Thyroid gland (tissue), 4 donors: ENCODE measurements around the gene AANAT. TPM values are rescaled to one million over a fixed set of nuclear protein-coding genes. Genes with fewer than 3 reads are reported as not detected.
A peak's percentile ranks its signal among the peaks of the same experiment; 100 is the strongest.

Source experiments
- DNase-seq, 2 donors: peaks; one replicate each; pipeline ENCODE4 v3.0.0-alpha.2; 2019
- H3K27ac ChIP-seq, 3 donors: fragments of 200-600 bp; sonication (generic); 1 replicate in 2 of 3; 2 replicates in 1 of 3; pipeline ENCODE4 v1.5.1; 2016 to 2019; ENCODE audit warnings: mild to moderate bottlenecking in 1 of 3, moderate library complexity in 1 of 3
- H3K27me3 ChIP-seq: fragments of 200-600 bp; sonication (generic); one replicate; pipeline ENCODE4 v1.5.1; 2019
- H3K36me3 ChIP-seq, 2 donors: fragments of 200-600 bp; sonication (generic); one replicate each; pipeline ENCODE4 v1.5.1; 2016 to 2019
- H3K4me1 ChIP-seq, 2 donors: fragments of 200-600 bp; sonication (generic); one replicate each; pipeline ENCODE4 v1.5.1; 2017 to 2019
- H3K4me3 ChIP-seq, 3 donors: fragments of 200-600 bp; sonication (generic); replicated peaks in 1 of 3; 1 replicate in 2 of 3; 2 replicates in 1 of 3; pipeline ENCODE4 v1.5.1; 2016; ENCODE audit warnings: mild to moderate bottlenecking in 1 of 3
- H3K9me3 ChIP-seq: fragments of 200-600 bp; sonication (generic); one replicate; pipeline ENCODE4 v1.5.1; 2017
- POLR2A ChIP-seq, 2 donors: fragments of 450-650 bp; IDR thresholded peaks; one replicate each; pipeline ENCODE4 v1.6.1; 2017; ENCODE audit warnings: antibody characterized with exemption in 2 of 2, mild to moderate bottlenecking in 2 of 2, moderate library complexity in 1 of 2
- WGBS, 2 donors: methylation state at CpG; one replicate each; pipeline ENCODE4 v1.1.5; 2017; 5-methylcytosine and 5-hydroxymethylcytosine counted together
- intact Hi-C: fragments of 100-400 bp; cut with DNase I; formaldehyde crosslinking; loops from one replicate; pipeline ENCODE4 v1.15.1; 2023
- total RNA-seq, 4 donors: library from RNA; depleted of rRNA; stranded (reverse); fragments of >200 nt; gene quantifications; one replicate each; pipeline ENCODE4 v1.2.3, GENCODE V29; 2016
- TF ChIP-seq, protein P1 (sequence below), 6 experiments: fragments of 200-600 bp in 3 of 6; fragments of 450-650 bp in 3 of 6; sonication (generic) in 3 of 6; IDR thresholded peaks; one replicate each; pipeline ENCODE4 v1.5.1; 2016 to 2019; ENCODE audit warnings: antibody characterized with exemption in 6 of 6, mild to moderate bottlenecking in 2 of 6, inconsistent platforms in 1 of 6, moderate library complexity in 1 of 6

The AANAT gene
- total RNA-seq, 4 donors from 2014 or later: 0.81 TPM; not detected in 3

DNA sequence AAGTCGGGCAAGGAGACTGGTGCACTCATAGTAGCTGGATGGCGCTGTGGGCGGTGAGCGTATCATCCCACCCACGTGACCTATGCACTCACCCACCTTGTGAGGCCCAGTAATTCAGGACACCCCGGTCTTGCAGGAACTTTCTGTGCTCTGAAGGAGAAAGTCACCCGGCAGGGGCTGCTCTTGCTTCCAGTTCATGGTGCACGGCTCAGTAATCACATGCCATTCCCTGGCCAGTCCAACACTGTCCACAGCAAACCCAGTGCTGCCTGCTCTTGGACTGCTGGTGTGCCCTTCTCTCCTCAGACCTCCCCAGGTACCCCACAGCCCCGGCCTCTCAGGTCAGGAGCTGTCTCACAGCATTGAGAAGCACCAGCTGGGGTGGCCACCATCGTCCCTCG is 50.2 kb downstream of the AANAT start:
- Histone ChIP-seq H3K27ac (peak overlapping the region; percentile 56 to 69 (median 57)), H3K9me3 (no peaks in the 10 kb centered on the region), H3K4me1 (peaks cover 10 to 15% of the 10 kb centered on the region in 2 donors), H3K27me3 (no peaks in the 10 kb centered on the region), H3K36me3 (no peaks in the 10 kb centered on the region), H3K4me3 (no peak overlapping the region)
- WGBS, 2 donors: 51% methylated on average over 9 of the region's 11 CpGs
- TF ChIP-seq, protein P1, sequence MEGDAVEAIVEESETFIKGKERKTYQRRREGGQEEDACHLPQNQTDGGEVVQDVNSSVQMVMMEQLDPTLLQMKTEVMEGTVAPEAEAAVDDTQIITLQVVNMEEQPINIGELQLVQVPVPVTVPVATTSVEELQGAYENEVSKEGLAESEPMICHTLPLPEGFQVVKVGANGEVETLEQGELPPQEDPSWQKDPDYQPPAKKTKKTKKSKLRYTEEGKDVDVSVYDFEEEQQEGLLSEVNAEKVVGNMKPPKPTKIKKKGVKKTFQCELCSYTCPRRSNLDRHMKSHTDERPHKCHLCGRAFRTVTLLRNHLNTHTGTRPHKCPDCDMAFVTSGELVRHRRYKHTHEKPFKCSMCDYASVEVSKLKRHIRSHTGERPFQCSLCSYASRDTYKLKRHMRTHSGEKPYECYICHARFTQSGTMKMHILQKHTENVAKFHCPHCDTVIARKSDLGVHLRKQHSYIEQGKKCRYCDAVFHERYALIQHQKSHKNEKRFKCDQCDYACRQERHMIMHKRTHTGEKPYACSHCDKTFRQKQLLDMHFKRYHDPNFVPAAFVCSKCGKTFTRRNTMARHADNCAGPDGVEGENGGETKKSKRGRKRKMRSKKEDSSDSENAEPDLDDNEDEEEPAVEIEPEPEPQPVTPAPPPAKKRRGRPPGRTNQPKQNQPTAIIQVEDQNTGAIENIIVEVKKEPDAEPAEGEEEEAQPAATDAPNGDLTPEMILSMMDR (IDR thresholded peaks at IDR 0.05): peak in 5 of 6 experiments; percentile 11 to 63 (median 45)
- peak in 1 of 2 donors; percentile 38 for TF ChIP-seq POLR2A (IDR thresholded peaks at IDR 0.05)
- peak; percentile 92 to 96 for DNase-seq
- intact Hi-C loops: no loop called here

DNA sequence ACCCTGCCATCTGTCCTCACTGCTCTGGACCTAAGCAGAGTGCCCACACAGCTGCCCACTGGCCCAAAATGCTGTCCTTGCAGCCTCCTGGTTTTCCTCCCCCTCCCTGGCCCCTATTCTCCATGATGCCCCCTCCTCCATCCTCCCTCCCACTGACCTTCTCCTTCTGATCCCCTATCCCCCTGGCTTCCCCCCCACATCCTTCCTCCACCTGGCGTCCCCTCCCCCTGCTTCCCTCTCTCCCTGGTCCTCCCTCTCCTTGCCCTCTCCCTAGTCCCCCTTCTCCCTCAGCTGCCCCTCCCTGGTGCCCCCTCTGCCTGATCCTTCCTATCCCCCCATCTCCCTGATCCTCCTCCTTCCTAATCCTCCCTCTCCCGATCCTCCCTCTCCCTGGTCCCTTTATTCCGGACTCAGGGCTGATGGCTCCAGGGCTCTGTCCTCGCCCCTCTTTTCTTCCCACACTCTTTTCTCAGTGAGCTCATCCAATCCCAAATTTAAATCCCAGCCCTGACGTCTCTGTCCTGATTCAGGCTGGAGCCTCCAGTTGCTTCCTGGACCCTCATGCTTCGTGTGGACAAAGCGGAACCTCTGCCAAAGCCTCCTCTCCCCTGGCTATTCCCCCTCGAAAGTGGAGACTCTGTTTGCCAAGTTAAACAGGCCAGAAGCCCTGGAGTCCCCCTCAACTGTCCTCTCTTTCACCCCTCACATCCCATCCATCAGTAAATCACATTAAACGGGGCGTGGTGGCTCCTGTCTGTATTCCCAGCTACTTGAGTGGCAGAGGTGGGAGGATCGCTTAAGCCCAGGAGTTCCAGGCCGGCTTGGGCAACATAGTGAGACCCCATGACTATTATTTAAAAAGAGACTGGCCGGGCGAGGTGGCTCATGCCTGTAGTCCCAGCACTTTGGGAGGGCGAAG is 51.9 kb downstream of the AANAT start:
- no peak overlapping the region for H3K4me3 ChIP-seq
- H3K27ac ChIP-seq: no peak overlapping the region
- H3K9me3 ChIP-seq: no peaks in the 10 kb centered on the region
- intact Hi-C loops: no loop called here
- H3K27me3 ChIP-seq: no peaks in the 10 kb centered on the region
- H3K36me3 ChIP-seq: no peaks in the 10 kb centered on the region
- H3K4me1 ChIP-seq: peaks cover 10 to 26% of the 10 kb centered on the region in 2 donors
- TF ChIP-seq, protein P1 (IDR thresholded peaks at IDR 0.05): no peak
- DNase-seq: no peak
- WGBS, 2 donors: 75 to 79% methylated on average over 15 of the region's 15 CpGs

Other genes with a start within 250 kb of the AANAT start
- 1 to 10 TPM; 1.7 to 6.6 (median 4.7) TPM for gene RNF157, start 227.1 kb upstream of the AANAT start, total RNA-seq
- gene UBALD2, start 202.3 kb upstream of the AANAT start, total RNA-seq: 10 to 100 TPM in 3 of 4 donors, 1 to 10 TPM in 1; 9.8 to 54.2 (median 22.9) TPM
- 10 to 100 TPM in 2 of 4 donors, 1 to 10 TPM in 2; 6.6 to 14.3 (median 9.9) TPM for gene QRICH2, start 159.3 kb upstream of the AANAT start, total RNA-seq
- 100 to 1,000 TPM; 133 to 198 (median 167) TPM for gene PRPSAP1, start 113.7 kb upstream of the AANAT start, total RNA-seq
- 10 to 100 TPM in 3 of 4 donors, 1 to 10 TPM in 1; 8.5 to 24.5 (median 13.8) TPM for gene SPHK1, start 83.0 kb upstream of the AANAT start, total RNA-seq
- gene UBE2O, start 14.5 kb upstream of the AANAT start, total RNA-seq: 10 to 100 TPM; 26.3 to 47.9 (median 37.3) TPM
- 10 to 100 TPM; 16.4 to 31.1 (median 22.1) TPM for gene RHBDF2, start 33.8 kb downstream of the AANAT start, total RNA-seq
- 10 to 100 TPM; 14.7 to 32.3 (median 25.6) TPM for gene CYGB, start 70.1 kb downstream of the AANAT start, total RNA-seq
- 1 to 10 TPM; 1.5 to 8.3 (median 4.2) TPM for gene PRCD, start 72.4 kb downstream of the AANAT start, total RNA-seq
- 10 to 100 TPM; 32.7 to 65.4 (median 42.6) TPM for gene ST6GALNAC2, start 118.3 kb downstream of the AANAT start, total RNA-seq
- gene ST6GALNAC1, start 176.2 kb downstream of the AANAT start, total RNA-seq: 1 to 10 TPM in 2 of 4 donors, under 1 TPM in 2; 0.29 to 7.0 (median 1.1) TPM
- gene MXRA7, start 243.4 kb downstream of the AANAT start, total RNA-seq: 100 to 1,000 TPM; 362 to 576 (median 421) TPM